ENCODE measurements around the gene KRTAP1-3.

KRTAP1-3 gene

DNA sequence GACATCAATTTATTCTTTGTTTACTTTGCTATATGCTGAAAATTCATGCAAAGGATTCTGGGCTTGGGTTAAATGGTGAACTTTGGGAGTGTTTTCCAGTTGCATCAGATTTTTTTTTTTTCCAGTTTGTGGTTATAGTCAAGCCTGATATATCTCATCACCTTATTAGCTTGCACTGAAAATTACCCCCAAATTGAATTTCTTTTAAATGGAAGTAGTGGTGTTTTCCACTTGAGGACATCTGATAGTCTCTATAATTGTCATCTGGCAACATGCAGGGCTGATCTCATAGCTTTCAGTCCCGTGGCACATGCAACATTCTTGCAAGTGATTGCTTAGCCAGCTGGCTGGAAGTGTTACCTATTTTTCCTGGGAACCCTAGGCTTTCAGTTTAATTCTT, 21.1 kb downstream of the KRTAP1-3 start:
- ChIA-PET CTCF (interaction anchor here (0.6 to 1.3 kb wide), 2 partner anchors 103 to 649 kb away, joined by 3 read pairs; no protein-coding TSS in a partner anchor), POLR2A (interaction anchor here (0.8 kb wide), 1 partner anchor 10 kb away, joined by 3 read pairs; no protein-coding TSS in a partner anchor)
- no peak for DNase-seq (ENCODE audit: extremely low spot score)
- no peak for TF ChIP-seq FOXM1 (IDR thresholded peaks at IDR 0.05; ENCODE audit: borderline replicate concordance)
- TF ChIP-seq ELF4 (IDR thresholded peaks at IDR 0.05): no peak

DNA sequence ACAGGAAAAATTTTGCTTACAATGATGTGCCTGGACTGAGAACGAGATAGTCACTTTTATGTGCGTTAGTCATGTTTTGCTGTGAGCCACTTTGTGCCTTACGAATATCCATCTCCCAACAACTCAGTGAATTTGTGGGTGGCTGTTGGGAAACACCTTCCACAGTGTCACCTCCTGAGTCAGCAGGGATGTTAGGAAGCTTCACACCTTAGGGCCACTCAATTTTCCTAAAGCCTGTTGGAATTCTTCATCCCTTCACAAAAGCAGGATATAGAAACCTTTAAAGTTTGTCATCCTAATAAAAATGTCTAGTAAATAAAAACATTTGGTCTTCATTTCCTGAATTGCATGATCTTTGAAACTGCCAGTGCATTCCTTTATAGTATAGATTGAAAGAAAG, 21.5 kb downstream of the KRTAP1-3 start:
- CTCF ChIA-PET: no interaction called here
- TF ChIP-seq SUZ12 (IDR thresholded peaks at IDR 0.05) (no peak), FOXM1 (IDR thresholded peaks at IDR 0.05; ENCODE audit: borderline replicate concordance) (no peak), ARNT (IDR thresholded peaks at IDR 0.05) (no peak), L3MBTL2 (conservative IDR thresholded peaks at IDR 0.05) (no peak), HDGF (IDR thresholded peaks at IDR 0.05; ENCODE audit: borderline replicate concordance) (no peak), ZNF384 (IDR thresholded peaks at IDR 0.05) (no peak), LEF1 (IDR thresholded peaks at IDR 0.05; ENCODE audit: borderline replicate concordance) (no peak), FOXK2 (IDR thresholded peaks at IDR 0.05) (no peak)
- TF ChIP-seq, protein P1, sequence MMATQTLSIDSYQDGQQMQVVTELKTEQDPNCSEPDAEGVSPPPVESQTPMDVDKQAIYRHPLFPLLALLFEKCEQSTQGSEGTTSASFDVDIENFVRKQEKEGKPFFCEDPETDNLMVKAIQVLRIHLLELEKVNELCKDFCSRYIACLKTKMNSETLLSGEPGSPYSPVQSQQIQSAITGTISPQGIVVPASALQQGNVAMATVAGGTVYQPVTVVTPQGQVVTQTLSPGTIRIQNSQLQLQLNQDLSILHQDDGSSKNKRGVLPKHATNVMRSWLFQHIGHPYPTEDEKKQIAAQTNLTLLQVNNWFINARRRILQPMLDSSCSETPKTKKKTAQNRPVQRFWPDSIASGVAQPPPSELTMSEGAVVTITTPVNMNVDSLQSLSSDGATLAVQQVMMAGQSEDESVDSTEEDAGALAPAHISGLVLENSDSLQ (IDR thresholded peaks at IDR 0.05): no peak
- no peak for DNase-seq (ENCODE audit: extremely low spot score)
- POLR2A ChIA-PET: no interaction called here

DNA sequence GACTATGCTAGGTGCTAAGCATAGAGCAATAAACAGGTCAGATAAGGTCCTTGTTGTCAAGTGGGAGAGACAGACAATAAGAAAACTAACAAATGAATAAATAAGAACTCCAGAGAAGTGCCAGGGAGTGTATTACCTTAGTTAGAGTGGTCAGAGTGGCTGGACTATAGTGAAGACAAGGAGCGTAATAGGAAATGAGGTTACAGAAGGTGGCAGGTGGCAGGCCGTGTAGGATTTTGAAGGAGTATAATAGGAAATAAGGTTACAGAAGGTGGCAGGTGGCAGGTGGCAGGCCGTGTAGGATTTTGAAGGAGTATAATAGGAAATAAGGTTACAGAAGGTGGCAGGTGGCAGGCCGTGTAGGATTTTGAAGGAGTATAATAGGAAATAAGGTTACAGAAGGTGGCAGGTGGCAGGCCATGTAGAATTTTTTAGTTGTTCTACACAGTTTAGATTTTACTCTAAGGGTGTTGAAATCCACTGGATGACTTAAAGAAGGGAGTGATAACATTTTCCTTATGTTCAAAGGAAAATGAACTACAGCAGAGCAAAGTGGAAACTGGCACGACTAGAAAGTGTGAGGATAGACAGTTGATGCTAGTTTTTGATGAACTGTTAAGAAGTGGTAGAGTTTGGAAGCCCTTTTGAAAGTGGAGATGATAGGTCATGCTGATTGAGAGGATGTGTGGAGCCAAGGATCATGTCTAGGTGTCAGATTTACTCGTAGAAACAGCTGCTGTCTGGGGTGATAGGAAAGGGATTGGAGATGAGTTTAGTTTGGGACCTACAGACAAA, 22.2 kb downstream of the KRTAP1-3 start:
- POLR2A ChIA-PET: no interaction called here

DNA sequence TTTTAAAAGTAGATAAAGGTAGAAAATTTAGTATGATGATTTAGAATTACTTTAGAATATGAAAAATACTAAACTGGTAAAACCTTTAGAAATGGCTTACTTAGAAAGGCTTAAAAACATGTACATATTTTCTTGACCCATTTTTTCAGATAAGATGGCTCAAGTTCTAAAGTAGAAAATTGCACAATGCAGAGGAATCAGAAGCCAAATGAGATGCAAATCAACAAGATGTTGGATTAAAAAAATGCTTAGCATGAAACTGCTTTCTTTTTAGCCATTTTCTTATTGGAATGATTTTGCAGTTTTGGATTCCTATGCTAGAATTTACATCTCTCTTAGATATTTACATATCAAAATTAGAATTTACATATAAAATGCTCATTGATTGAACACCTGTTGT, 24.2 kb downstream of the KRTAP1-3 start:
- DNase-seq (ENCODE audit: extremely low spot score): no peak
- no peak for TF ChIP-seq ARNT (IDR thresholded peaks at IDR 0.05)
- TF ChIP-seq NFRKB (IDR thresholded peaks at IDR 0.05): no peak
- TF ChIP-seq FOXM1 (IDR thresholded peaks at IDR 0.05; ENCODE audit: borderline replicate concordance): no peak
- TF ChIP-seq LEF1 (IDR thresholded peaks at IDR 0.05; ENCODE audit: borderline replicate concordance): no peak
- TF ChIP-seq, protein P1 (IDR thresholded peaks at IDR 0.05): no peak
- TF ChIP-seq TARDBP (IDR thresholded peaks at IDR 0.05): no peak
- ChIA-PET CTCF (no interaction called here), POLR2A (no interaction called here)

More for the DNA sequence above, 22.2 kb downstream of the KRTAP1-3 start:
- no peak for DNase-seq (ENCODE audit: extremely low spot score)
- CTCF ChIA-PET: no interaction called here
- no peak for TF ChIP-seq ELF4 (IDR thresholded peaks at IDR 0.05)
- TF ChIP-seq L3MBTL2 (conservative IDR thresholded peaks at IDR 0.05): no peak

DNA sequence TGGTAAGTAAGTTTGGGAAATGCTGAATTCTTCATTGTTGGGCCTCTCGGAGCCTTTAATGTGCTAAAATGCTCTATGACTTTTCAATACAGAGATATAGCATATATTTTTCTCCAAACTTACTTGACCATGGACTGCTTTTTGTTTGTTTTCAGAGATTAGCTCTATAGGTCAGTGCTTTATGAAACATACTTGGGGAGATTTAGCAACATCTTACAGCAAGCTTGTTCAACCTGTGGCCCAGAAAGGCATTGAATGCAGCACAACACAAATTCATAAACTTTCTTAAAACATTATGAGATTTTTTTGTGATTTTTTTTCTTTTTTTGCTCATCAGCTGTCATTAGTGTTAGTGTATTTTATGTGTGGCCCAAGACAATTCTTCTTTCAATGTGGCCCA, 24.7 kb downstream of the KRTAP1-3 start:
- ChIA-PET CTCF (no interaction called here), POLR2A (no interaction called here)
- no peak for DNase-seq (ENCODE audit: extremely low spot score)
- no peak for TF ChIP-seq BHLHE40 (IDR thresholded peaks at IDR 0.05; ENCODE audit: borderline replicate concordance)
- no peak for TF ChIP-seq TARDBP (IDR thresholded peaks at IDR 0.05)
- TF ChIP-seq, protein P1 (IDR thresholded peaks at IDR 0.05): no peak
- no peak for TF ChIP-seq NFRKB (IDR thresholded peaks at IDR 0.05)
- no peak for TF ChIP-seq ELF4 (IDR thresholded peaks at IDR 0.05)
- TF ChIP-seq CTBP1 (IDR thresholded peaks at IDR 0.05; ENCODE audit: borderline replicate concordance): no peak
- no peak for TF ChIP-seq HDGF (IDR thresholded peaks at IDR 0.05; ENCODE audit: borderline replicate concordance)
- no peak for TF ChIP-seq ARNT (IDR thresholded peaks at IDR 0.05)
- TF ChIP-seq FOXM1 (IDR thresholded peaks at IDR 0.05; ENCODE audit: borderline replicate concordance): no peak
- TF ChIP-seq SP1 (IDR thresholded peaks at IDR 0.05): no peak
- no peak for TF ChIP-seq LEF1 (IDR thresholded peaks at IDR 0.05; ENCODE audit: borderline replicate concordance)
- no peak for TF ChIP-seq FOXA1 (IDR thresholded peaks at IDR 0.05)
- no peak for TF ChIP-seq ZNF384 (IDR thresholded peaks at IDR 0.05)
- TF ChIP-seq SUZ12 (IDR thresholded peaks at IDR 0.05): no peak
- no peak for TF ChIP-seq L3MBTL2 (conservative IDR thresholded peaks at IDR 0.05)
- no peak for TF ChIP-seq FOXK2 (IDR thresholded peaks at IDR 0.05)

DNA sequence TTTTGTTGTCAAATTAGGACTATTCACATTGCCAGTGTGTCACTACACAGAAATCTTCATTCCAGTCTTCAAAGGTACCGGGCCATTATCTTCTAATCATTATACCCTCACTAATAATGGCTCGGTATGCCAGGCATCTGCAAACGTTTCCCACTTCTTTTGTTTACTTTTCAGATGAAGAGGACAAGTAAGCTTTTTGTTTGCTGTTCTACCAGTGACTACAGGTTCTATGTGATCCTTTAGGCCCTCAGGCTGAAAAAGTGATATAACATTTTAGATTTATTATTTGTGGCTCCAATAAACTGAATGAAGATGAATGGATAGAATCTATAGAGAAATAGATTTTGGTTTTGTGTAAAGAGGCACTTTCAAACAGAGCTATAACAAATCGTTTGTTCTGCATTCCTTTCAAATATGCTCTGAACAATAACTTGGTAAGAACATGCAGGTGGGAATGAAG, 25.3 kb downstream of the KRTAP1-3 start:
- no peak for DNase-seq (ENCODE audit: extremely low spot score)
- POLR2A ChIA-PET: no interaction called here
- TF ChIP-seq ZNF384 (IDR thresholded peaks at IDR 0.05): no peak
- TF ChIP-seq, protein P1 (IDR thresholded peaks at IDR 0.05): no peak
- no peak for TF ChIP-seq FOXA1 (IDR thresholded peaks at IDR 0.05)
- TF ChIP-seq ELF4 (IDR thresholded peaks at IDR 0.05): no peak
- no peak for TF ChIP-seq BHLHE40 (IDR thresholded peaks at IDR 0.05; ENCODE audit: borderline replicate concordance)
- no peak for TF ChIP-seq LEF1 (IDR thresholded peaks at IDR 0.05; ENCODE audit: borderline replicate concordance)
- TF ChIP-seq TARDBP (IDR thresholded peaks at IDR 0.05): no peak
- TF ChIP-seq SUZ12 (IDR thresholded peaks at IDR 0.05): no peak
- TF ChIP-seq FOXM1 (IDR thresholded peaks at IDR 0.05; ENCODE audit: borderline replicate concordance): no peak
- TF ChIP-seq L3MBTL2 (conservative IDR thresholded peaks at IDR 0.05): no peak
- no peak for TF ChIP-seq SP1 (IDR thresholded peaks at IDR 0.05)
- no peak for TF ChIP-seq ARNT (IDR thresholded peaks at IDR 0.05)
- no peak for TF ChIP-seq HDGF (IDR thresholded peaks at IDR 0.05; ENCODE audit: borderline replicate concordance)
- no peak for TF ChIP-seq CTBP1 (IDR thresholded peaks at IDR 0.05; ENCODE audit: borderline replicate concordance)
- no peak for TF ChIP-seq FOXK2 (IDR thresholded peaks at IDR 0.05)
- no peak for TF ChIP-seq NFRKB (IDR thresholded peaks at IDR 0.05)
- CTCF ChIA-PET: no interaction called here

Data from HEK293T (cell line).